ENCODE results near the gene GALNS. TPM values are rescaled to one million over a fixed set of nuclear protein-coding genes. Genes with fewer than 3 reads are reported as not detected.

GALNS gene
- total and polyA plus RNA-seq, 2 of the 13 experiments (the other 11 are each of a cell fraction or from before 2014, with no cell fraction given), result 9.2 to 9.8 TPM

GRCh38 chr16:88785106-88785924 is 71.4 kb downstream of the GALNS start, which contains the start of gene PIEZO1 (continued):
- TF ChIP-seq ARID5B (CRISPR knock-in tag; IDR thresholded peaks at IDR 0.05), result peak; percentile 66
- 0 out of 2 replicates have a peak, but pooled peaks have one; percentile 75 for TF ChIP-seq SATB2 (CRISPR knock-in tag; IDR thresholded peaks at IDR 0.05)
- TF ChIP-seq CBX2 (IDR thresholded peaks at IDR 0.05; ENCODE audit: low read depth, low read length), result no peak
- no peak for TF ChIP-seq CBX2 (CRISPR knock-in tag; IDR thresholded peaks at IDR 0.05; ENCODE audit: low read depth)
- TF ChIP-seq REPIN1 (CRISPR knock-in tag; IDR thresholded peaks at IDR 0.05; ENCODE audit: borderline replicate concordance, low read depth), result peak; percentile 88
- TF ChIP-seq GTF2F1 (IDR thresholded peaks at IDR 0.05; ENCODE audit: low read length), result no peak
- TF ChIP-seq FOXK2 (IDR thresholded peaks at IDR 0.05), result no peak
- TF ChIP-seq, protein P1, sequence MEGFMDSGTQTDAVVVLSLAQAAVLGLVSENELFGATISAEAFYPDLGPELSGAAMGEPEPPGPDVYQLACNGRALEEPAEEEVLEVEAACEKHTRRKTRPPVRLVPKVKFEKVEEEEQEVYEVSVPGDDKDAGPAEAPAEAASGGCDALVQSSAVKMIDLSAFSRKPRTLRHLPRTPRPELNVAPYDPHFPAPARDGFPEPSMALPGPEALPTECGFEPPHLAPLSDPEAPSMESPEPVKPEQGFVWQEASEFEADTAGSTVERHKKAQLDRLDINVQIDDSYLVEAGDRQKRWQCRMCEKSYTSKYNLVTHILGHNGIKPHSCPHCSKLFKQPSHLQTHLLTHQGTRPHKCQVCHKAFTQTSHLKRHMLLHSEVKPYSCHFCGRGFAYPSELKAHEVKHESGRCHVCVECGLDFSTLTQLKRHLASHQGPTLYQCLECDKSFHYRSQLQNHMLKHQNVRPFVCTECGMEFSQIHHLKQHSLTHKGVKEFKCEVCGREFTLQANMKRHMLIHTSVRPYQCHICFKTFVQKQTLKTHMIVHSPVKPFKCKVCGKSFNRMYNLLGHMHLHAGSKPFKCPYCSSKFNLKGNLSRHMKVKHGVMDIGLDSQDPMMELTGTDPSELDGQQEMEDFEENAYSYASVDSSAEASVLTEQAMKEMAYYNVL (CRISPR knock-in tag; IDR thresholded peaks at IDR 0.05; ENCODE audit: borderline replicate concordance), result no peak
- TF ChIP-seq ZBTB2 (CRISPR knock-in tag; IDR thresholded peaks at IDR 0.05; ENCODE audit: low read depth), result peak; percentile 77; the same call in 1 of the 2 replicates
- TF ChIP-seq, protein P2, sequence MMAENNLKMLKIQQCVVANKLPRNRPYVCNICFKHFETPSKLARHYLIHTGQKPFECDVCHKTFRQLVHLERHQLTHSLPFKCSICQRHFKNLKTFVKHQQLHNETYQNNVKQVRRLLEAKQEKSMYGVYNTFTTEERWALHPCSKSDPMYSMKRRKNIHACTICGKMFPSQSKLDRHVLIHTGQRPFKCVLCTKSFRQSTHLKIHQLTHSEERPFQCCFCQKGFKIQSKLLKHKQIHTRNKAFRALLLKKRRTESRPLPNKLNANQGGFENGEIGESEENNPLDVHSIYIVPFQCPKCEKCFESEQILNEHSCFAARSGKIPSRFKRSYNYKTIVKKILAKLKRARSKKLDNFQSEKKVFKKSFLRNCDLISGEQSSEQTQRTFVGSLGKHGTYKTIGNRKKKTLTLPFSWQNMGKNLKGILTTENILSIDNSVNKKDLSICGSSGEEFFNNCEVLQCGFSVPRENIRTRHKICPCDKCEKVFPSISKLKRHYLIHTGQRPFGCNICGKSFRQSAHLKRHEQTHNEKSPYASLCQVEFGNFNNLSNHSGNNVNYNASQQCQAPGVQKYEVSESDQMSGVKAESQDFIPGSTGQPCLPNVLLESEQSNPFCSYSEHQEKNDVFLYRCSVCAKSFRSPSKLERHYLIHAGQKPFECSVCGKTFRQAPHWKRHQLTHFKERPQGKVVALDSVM (CRISPR knock-in tag; IDR thresholded peaks at IDR 0.05), result peak; percentile 34; the same call in 1 of the 2 replicates
- peak; percentile 55; the same call in 1 of the 2 replicates for TF ChIP-seq ISL2 (CRISPR knock-in tag; IDR thresholded peaks at IDR 0.05)
- TF ChIP-seq ZNF326 (CRISPR knock-in tag; IDR thresholded peaks at IDR 0.05; ENCODE audit: borderline replicate concordance), result no peak
- peak; percentile 73; the same call in 1 of the 2 replicates for TF ChIP-seq ZNF773 (CRISPR knock-in tag; IDR thresholded peaks at IDR 0.05; ENCODE audit: borderline replicate concordance)
- 0 out of 2 replicates have a peak, but pooled peaks have one; percentile 60 for TF ChIP-seq ZNF670 (CRISPR knock-in tag; IDR thresholded peaks at IDR 0.05; ENCODE audit: borderline replicate concordance)
- TF ChIP-seq YEATS2 (CRISPR knock-in tag; IDR thresholded peaks at IDR 0.05; ENCODE audit: borderline replicate concordance), result no peak
- peak; percentile 75 for TF ChIP-seq KAT8 (CRISPR knock-in tag; IDR thresholded peaks at IDR 0.05)
- peak; percentile 91 for TF ChIP-seq KDM5B (CRISPR knock-in tag; IDR thresholded peaks at IDR 0.05; ENCODE audit: borderline replicate concordance)
- TF ChIP-seq KMT2A (CRISPR knock-in tag; IDR thresholded peaks at IDR 0.05), result peak; percentile 82; the same call in 1 of the 2 replicates
- TF ChIP-seq RXRA (CRISPR knock-in tag; IDR thresholded peaks at IDR 0.05), result peak; percentile 86
- 0 out of 2 replicates have a peak, but pooled peaks have one; percentile 37 for TF ChIP-seq KDM3A (CRISPR knock-in tag; IDR thresholded peaks at IDR 0.05; ENCODE audit: low read depth)
